ENCODE measurements around the gene HOXA10.
A peak's percentile ranks its signal among the peaks of the same experiment; 100 is the strongest.

Gene HOXA10

DNA sequence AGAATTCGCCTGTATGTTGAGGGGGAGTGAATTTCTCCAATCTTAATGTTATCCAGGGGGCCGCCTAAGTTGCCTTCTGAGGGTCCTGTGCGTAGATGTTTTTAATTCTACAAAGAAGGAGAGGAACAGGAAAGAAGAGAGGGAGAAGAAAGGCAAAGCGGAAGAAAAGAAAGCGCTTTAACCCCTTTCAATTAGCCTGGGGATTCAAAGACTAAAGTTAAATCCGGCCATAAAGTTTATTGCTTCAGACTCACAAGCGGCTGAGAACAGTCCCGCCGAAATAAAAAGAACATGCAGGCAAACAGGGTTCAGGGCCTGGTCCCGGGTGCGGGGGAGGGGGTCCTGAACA, 35.2 kb downstream of the HOXA10 start:
- FAIRE-seq (no peak), DNase-seq (ENCODE audit: extremely low spot score, insufficient read length, low read depth) (no peak)

DNA sequence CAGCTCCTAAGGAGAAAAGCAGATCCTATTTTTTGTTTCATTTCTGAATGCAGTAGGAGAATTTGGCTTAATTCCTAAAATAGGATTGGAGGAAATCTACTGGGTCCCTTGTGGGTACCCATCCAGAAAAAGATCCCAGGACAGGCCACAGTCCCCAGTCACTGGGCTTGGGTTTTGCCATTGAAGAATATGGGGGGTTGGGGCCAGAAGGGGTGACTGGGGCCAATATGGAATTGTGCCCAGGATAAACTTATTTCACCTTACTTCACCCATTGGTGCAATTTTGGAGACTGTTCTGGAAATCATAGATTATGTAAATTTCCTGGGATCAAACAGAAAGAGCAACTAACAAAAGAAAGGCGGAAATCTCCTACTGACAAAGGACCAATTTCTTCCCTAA, 35.6 kb downstream of the HOXA10 start:
- DNase-seq (ENCODE audit: extremely low spot score, insufficient read length, low read depth) (no peak), FAIRE-seq (no peak)

DNA sequence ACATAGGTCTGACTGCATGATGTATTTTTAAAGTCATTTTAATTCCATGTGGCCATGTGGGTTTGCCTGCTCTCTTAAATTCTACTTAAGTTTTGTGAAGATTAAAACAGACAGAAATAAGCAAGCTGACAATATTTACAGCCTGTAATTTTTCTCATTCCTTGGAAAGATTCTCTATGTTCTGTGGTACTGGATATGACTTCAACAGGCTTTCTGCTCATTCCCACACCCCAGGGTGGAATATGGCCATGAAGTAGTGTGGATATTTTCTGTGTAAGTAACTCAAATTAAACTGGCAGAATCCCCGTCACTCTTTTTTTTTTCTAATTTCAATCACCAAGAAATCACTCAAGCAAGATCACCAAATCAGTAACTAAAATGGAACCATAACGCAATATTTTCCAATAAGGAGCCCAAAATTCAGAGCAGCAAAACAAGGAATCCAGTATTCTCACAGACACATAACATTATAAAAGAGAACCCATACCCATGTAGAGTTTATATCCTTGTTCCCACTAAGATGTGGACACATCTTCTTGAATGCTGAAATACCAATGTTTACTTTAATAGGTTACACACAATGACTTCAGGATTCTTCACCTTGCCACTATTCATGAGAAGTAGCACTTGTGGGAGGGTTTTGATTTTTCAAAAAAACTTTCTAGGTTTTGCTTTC, 36.3 kb downstream of the HOXA10 start:
- no peak for FAIRE-seq
- DNase-seq (ENCODE audit: extremely low spot score, insufficient read length, low read depth): no peak

DNA sequence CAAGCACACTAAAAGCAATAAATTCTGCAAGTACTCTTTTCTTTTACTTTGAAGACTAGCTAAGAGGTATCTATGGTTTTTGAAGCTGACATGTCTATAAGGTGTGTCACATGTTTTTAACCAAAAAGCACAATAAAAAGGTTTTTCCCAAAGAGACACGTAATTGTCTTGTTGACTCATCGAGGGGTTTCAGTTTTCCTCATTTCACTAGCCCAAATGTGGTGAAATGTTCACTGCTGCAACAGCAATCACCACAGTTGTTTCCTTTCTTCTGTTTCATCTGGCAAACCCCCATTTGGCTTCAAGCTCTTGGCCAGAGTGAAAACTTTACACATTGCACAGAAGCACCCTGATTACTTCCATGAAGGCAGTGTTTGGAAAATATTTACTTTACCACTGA, 39.7 kb downstream of the HOXA10 start:
- DNase-seq (ENCODE audit: extremely low spot score, insufficient read length, low read depth) (no peak), FAIRE-seq (peak; percentile 5)

DNA sequence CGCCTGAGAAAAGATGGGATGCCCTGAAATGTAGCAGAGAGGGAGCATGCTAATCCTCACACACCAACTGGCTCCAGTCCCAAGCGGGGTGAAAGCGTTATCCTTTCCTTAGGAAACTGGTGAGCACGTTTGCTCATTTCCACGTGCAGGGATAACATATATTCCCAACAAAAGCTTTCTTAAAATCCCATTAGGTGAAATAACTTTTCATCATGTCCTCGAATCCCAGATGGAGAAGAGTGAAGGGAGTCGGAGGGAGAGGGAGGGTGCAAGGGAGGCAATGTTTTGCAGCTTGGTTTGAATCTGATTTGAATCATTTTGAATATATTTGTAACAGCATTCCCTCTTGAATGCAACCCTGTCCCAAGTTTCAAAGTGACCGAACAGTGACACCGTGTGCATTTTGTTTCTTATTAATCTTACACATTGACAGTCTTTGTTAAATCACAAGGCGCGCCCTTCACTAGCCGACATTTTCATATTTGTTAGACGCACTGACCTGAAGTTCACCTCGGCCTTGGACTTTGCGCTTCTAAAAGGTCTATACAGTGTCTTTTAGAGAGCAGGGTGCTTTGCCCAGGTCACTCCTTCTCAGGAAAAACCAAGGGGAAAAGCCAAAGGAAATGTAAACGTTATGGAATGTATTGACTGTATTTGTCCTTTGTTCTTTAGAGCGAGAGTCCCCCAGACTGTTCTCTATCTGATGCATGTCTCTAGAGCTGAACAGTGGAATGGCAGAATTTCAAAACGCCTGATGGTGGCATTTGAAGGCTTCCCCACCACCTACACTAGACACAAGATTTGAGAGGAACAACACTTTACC, 40.5 kb downstream of the HOXA10 start:
- no peak for DNase-seq (ENCODE audit: extremely low spot score, insufficient read length, low read depth)
- FAIRE-seq: no peak

DNA sequence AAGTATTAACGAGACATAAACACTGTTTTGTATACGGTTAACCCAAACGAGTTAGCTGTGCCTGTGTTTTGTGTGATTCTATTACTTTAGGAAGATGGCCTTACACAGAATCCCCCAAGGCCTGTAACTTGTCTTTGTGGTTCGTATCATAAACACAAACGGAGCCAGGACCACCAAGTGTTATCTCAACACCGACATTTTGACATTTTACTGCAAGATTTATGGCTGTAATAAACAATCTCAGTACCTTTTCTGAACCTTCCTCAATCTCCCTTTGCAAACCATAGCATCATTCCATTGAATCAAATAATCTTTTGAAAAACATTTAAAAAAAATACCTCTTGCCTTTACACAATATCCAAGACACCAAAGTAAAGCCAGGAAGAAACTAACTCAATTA, 41.1 kb downstream of the HOXA10 start:
- FAIRE-seq (no peak), DNase-seq (ENCODE audit: extremely low spot score, insufficient read length, low read depth) (no peak)

DNA sequence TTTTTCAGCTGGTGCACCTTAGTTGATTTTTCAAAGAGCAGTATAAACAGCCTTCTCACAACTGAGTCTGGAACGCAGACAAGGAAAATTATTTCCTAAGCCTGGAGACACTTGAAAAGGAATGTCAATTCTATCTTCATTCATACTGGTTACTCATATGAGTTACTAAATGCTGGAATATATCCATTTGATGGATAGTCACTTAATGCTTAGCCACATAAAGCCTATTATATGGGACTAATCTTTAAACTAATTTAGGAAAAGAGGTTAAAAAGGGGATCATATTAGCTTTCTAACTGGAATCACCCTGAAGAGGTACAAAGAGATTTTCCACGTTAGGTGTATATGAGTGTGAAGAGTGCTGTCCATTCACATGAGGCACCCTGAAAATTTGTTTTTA, 41.9 kb downstream of the HOXA10 start:
- FAIRE-seq (no peak), DNase-seq (ENCODE audit: extremely low spot score, insufficient read length, low read depth) (no peak)

DNA sequence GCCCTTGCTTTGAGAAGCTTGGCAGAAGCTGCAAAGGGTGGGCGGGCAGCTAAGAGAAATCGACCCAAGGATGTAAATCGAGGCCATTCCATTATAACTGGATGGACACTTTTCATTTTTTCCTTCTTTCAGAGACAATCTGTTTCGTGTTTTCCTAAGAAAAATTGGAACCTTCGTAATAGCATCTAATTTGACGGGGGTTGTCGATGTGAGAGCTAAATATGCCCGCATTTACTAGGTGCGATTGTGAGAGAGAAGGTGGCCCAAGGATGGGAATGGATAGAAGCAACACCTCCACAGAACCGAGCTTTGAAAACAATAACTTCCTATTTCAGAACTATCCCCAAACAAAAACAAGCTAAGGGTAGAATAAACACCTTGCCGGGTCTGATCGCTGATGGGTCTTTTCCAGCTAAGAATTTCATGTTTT, 42.7 kb downstream of the HOXA10 start:
- DNase-seq (ENCODE audit: extremely low spot score, insufficient read length, low read depth) (no peak), FAIRE-seq (no peak)

DNA sequence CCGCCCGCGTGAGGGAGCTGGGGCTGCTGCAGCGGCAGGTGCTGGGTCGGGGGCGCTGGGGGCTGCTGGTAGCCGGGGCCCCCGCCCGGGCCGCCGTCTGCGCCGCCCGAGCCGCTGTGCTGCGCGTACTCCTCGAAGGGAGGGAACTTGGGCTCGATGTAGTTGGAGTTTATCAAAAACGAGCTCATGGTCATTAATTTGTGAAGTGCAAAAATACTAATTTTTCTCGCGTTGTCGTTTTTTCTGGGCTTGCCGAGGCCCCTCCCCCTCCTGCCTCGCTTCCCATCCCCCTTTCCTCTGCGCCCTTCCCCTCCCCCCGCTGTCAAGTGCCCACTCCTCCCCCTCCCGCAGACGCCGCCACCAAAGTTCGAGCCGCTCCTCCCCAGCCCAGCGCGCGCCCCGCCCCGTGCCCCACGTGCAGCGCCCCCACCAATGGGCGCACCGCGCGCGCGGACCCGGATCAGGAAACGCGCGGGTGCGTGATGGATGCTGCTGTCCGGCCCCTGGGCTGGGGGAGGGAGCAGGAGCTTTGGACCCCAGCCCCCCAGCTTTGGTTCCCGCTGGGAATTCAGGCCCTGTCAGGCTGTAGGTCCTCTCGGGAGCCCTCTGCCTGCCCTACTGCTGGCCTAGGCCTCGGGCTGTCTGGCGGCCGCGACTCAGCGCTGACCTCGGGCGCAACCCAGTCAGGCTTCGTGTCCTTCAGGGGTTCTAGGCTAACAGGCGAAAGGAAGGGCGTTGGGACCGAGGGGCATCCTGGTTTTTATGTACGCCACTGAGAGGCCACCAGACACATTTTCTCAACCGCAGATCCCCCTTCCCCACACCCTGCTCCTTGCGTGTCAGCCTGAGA, 43.4 kb downstream of the HOXA10 start, which contains the start of gene HOXA4:
HOXA4 (minus strand) TSS at position 218 of the 850 bp plus-strand sequence; CDS start at position 194, 24 bp downstream.
- FAIRE-seq: peak; percentile 73
- peak; percentile 67 for DNase-seq (ENCODE audit: extremely low spot score, insufficient read length, low read depth)

DNA sequence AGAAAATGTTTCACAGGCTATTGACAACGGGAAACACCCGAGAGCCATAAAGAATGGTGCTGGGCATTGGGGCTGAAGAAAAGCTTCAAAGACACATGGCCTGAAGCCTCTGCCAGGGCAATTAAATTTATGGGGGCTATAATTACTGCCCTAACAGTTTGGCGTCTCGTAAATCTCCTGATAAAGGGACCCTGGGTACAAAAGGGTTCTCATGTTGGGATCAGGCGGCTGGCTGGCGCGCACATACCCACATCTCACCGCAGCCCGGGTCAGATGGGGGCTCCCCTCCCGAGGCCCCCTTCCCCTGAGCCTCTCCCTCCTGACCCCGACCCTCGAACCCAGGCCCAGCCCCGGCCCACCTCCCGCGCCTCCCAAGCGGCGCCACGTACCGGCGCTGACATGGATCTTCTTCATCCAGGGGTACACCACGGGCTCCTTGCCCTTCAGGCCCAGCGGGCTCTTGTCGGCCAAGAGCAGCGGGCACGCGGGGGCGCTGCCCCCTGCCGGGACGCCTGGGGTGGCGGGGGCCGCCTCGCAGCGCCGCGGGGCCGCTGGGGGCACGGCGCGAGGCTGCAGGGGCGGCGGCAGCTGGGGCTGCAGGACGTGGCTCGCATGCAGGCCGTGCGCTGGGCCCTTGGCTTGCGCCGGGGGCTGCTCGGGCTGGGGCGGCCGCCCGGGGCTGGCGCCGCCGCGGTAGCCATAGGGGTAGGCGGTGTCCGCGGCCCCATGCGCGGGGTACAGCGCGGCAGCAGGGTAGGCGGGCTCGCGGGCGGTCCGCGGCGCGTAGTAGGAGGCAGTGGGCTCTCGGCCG, 44.2 kb downstream of the HOXA10 start:
- DNase-seq (ENCODE audit: extremely low spot score, insufficient read length, low read depth) (no peak), FAIRE-seq (no peak)

DNA sequence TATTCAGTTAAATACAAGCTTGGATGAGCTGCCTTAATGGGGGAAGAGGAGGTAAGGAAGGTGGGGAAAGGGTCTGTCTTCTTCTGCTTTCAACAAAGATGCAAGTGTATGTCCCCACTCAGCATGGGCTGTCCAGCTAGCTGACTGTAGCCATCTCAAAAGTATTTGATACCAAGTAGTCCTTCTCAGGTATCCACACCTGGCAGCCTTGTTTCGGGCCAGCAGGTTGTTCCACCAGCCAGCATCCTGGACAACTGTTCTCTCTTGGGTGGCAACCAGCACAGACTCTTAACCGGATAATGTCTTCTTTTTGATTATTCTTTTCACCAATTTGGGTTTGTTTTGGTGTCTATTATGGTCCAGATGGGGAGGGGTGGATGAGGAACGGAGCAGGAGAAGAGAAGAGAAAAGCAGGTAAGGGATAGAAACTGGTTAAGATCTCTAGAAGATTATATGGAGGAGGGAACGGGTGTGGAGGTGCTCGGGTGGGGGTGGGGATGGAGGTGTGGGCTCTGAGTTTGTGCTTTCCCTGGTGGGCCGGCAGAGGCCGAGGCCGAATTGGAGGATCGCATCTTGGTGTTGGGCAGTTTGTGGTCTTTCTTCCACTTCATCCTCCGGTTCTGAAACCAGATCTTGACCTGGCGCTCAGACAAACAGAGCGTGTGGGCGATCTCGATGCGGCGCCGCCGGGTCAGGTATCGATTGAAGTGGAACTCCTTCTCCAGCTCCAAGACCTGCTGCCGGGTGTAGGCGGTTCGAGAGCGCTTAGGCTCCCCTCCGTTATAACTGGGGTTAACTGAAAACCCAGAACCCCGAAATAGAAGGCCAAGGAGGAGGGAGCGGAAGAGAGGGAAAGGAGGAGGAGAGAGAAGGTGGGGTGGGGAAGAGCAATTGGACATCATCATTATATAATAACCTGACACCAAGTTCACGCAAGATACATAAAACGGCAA, 45.1 kb downstream of the HOXA10 start:
- FAIRE-seq (no peak), DNase-seq (ENCODE audit: extremely low spot score, insufficient read length, low read depth) (no peak)

DNA sequence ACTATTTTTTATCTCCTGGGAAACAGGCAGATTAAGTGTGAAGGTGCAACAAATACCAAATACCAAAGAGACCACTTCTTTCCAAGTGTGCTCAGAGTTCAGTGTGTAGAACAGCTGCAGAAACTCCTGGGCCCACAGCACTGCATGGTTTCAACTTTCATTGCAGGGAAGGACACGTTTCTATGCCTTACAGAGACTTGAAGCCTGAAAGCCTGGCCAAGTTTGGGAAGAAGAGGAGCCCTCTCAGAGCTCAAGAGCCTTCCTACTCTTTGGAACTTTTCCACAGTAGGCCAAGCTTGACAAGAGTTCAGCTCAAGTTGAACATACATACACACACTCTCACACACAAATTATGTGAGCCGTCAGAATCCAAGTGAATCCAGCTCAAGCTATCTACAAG, 46.1 kb downstream of the HOXA10 start:
- DNase-seq (ENCODE audit: extremely low spot score, insufficient read length, low read depth): no peak
- no peak for FAIRE-seq

DNA sequence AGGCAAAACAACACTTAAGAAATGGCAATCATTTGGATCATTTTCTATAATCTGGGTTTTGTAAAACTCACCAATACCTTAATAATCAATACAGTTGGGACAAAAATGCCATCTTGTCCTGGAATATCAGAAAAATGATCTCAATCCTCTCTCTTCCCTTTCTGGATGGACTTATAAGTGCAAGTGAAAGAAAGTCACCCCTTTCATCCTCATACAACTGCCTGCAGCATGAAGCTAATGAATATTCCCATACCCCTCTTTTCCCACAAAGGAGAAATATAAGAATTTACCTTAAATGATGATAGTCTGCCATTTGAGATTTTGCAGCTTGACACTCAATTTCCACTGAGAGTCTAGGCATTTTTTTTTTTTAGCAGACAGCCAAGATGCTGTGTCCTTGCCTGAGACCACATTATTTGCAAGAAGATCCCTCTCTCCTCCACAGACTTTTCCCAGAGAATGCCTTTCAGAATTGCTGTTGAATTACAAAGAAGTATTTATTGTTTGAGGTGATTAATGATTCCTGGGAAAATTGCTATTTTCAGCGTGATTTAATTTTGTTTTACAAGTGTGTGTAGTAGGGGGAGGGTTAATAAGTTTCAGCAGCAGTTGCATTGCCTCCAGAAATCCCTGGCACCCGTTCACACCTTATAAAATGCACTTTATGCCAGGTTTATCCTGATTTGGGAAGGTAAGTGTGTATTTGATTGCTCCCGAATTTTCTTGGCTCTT, 47.4 kb downstream of the HOXA10 start:
- DNase-seq (ENCODE audit: extremely low spot score, insufficient read length, low read depth): no peak
- no peak for FAIRE-seq

DNA sequence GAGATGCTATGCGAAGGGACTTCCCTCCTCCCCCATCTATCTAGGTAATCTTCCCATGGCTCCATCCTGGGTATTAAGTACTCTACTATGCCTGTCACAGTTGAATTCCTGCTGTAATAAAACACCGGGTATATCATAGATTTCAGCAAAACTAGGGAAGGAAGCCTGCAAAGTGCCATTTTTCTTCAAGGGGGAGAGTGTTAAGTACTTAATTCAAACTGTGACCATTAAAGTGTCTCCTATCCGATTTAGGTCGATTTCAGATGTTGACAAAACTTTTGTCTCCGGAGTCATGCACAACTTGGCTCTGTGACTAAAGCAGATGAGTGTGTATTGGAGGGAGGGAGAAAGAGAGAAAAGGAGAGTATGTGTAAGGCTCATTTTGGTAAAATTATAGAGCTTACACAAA, 48.1 kb downstream of the HOXA10 start:
- FAIRE-seq (no peak), DNase-seq (ENCODE audit: extremely low spot score, insufficient read length, low read depth) (no peak)

DNA sequence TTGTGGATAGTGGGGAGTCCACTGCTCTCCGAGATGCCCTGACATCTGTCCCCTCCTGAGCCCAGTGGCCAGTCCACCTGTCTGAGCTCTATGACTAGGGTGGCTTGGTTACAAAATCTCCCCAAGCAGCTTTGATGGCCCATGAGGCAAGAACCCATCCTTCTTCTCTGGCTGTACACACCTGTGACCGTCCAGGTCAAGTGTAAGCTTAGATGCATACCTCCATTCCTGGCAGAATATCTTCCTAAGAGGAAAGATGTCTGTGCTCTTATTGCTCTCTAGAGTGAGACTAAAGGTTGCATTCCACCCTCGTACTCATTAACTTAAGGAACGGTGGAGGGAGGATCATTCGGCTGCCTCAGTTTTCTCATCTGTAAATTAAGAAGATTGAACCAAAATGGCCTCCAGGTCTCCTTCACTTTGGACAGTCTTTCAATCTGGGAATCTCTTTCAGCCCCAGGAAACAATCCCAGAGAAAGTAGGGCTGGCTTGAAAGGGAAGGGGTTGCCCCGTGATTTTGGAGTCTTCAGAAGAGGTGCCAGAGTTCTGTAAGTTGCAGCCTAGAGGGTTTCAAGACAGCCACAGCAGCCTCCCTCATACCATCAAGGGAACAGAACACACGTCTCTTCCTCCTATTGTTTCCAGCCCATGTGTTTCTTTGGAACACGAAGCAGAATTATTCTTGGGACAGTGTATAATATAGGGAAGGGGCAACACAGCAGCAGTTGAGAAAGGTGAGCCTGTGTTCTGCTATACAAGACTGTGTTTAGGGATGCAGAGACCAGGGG, 49.0 kb downstream of the HOXA10 start:
- FAIRE-seq (no peak), DNase-seq (ENCODE audit: extremely low spot score, insufficient read length, low read depth) (no peak)

DNA sequence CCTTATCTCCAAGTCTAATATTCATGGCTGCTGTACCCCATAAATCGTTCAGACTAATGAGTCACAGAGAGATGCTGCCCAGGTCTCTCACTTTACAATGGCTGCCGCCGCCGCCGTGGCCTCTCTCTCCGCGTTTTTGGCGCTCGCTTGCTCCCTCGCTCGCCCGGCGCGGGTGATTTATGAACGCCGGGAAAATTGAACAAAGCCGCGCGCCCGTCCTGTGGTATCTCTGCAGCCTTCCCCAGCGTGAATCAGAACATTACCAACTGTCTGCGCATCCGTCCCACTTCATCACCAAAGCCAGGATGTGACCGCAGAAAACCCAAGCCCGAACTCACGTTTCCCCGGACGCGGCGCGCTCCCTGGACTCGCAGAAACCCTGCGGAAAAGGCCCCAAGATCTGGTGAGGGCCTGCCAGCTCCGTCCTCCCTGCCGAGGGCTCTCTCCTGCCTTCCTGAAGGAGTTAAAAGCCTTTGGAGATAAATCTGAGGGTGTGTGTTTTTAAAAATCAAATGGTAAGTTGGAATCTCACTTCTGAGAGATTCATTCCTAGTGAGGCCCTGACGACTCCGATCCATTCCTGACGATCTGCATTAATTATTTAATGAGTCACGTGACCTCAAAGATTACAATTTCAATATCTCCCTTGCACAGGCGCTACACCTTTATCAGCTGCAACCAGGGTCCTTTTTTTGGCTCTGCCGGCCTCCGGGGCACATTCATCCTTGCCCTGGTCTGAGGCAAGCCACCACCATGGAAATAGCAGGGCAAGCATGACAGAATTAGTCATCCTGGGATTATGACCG, 49.8 kb downstream of the HOXA10 start:
- FAIRE-seq: no peak
- no peak for DNase-seq (ENCODE audit: extremely low spot score, insufficient read length, low read depth)

All from GM18507 (cell line).